IMR-90 (cell line): ENCODE measurements around the gene CD300LF. TPM values are rescaled to one million over a fixed set of nuclear protein-coding genes. Genes with fewer than 3 reads are reported as not detected.

Source experiments
- ATAC-seq: fragments of 200-7000 bp; cut with Tn5 transposase; 2 replicates; pipeline ENCODE4 v1.9.1; 2020; ENCODE audit warnings: low read depth, mild to moderate bottlenecking, moderate library complexity
- BruUV-seq: library from RNA; stranded (reverse); fragments of 400-500 nt; replicated peaks from 2 replicates; lab custom pipeline; 2021; lab: Mats Ljungman, UMichigan
- CTCF ChIA-PET: fragments of 300-600 bp; formaldehyde crosslinking; extraction: SDS; loops from one replicate; lab custom pipeline; 2021; ENCODE audit warnings: antibody characterized with exemption; lab: Yijun Ruan, JAX
- POLR2A ChIA-PET: fragments of 300-600 bp; sonication (Branson Sonifier 250); formaldehyde crosslinking; loops from one replicate; lab custom pipeline; 2022; ENCODE audit warnings: antibody characterized with exemption; ENCODE audit not compliant: unreplicated experiment; lab: Charles Lee
- DNase-seq: peaks from one replicate; pipeline ENCODE4 v3.0.0; 2013
- H2AFZ ChIP-seq: replicated peaks from 2 replicates; pipeline ENCODE3; 2013; ENCODE audit warnings: low read length, mild to moderate bottlenecking; ENCODE audit not compliant: poor library complexity
- H2AK5ac ChIP-seq: 2 replicates; pipeline ENCODE4 v1.6.1; 2013; ENCODE audit warnings: low read depth, low read length, inconsistent platforms
- H2AK9ac ChIP-seq: replicated peaks from 2 replicates; pipeline ENCODE3; 2013; ENCODE audit warnings: mild to moderate bottlenecking, low read depth, low read length, moderate library complexity; ENCODE audit not compliant: poor library complexity
- H2BK120ac ChIP-seq: 2 replicates; pipeline ENCODE4 v1.6.1; 2013; ENCODE audit warnings: low read depth, low read length, inconsistent platforms
- H2BK15ac ChIP-seq: 3 replicates; pipeline ENCODE4 v1.6.1; 2013; ENCODE audit warnings: low read depth, low read length, inconsistent platforms
- H2BK20ac ChIP-seq: 2 replicates; pipeline ENCODE4 v1.6.1; 2013; ENCODE audit warnings: low read depth, mild to moderate bottlenecking, inconsistent platforms, low read length, moderate library complexity
- H2BK5ac ChIP-seq: 2 replicates; pipeline ENCODE4 v1.6.1; 2013; ENCODE audit warnings: mild to moderate bottlenecking, low read depth, low read length, inconsistent platforms; ENCODE audit not compliant: poor library complexity, severe bottlenecking
- H3K14ac ChIP-seq: replicated peaks from 2 replicates; pipeline ENCODE4 v1.6.1; 2013; ENCODE audit warnings: low read depth, low read length, inconsistent platforms
- H3K18ac ChIP-seq: 2 replicates; pipeline ENCODE4 v1.6.1; 2013; ENCODE audit warnings: low read depth, low read length, control low read depth
- H3K23ac ChIP-seq: 2 replicates; pipeline ENCODE4 v1.6.1; 2013; ENCODE audit warnings: low read depth, low read length, inconsistent platforms
- H3K27ac ChIP-seq: 2 replicates; pipeline ENCODE4 v1.5.1; 2013; ENCODE audit warnings: mild to moderate bottlenecking, control low read depth, low read length; ENCODE audit not compliant: insufficient read depth
- H3K27me3 ChIP-seq: 2 replicates; pipeline ENCODE4 v1.6.1; 2013; ENCODE audit warnings: low read length; ENCODE audit not compliant: control insufficient read depth, insufficient read depth
- H3K36me3 ChIP-seq: 2 replicates; pipeline ENCODE4 v1.6.1; 2013; ENCODE audit warnings: low read length, mixed read lengths; ENCODE audit not compliant: control insufficient read depth, insufficient read depth
- H3K4ac ChIP-seq: 2 replicates; pipeline ENCODE4 v1.6.1; 2013; ENCODE audit warnings: low read depth, low read length, inconsistent platforms
- H3K4me1 ChIP-seq: 2 replicates; pipeline ENCODE4 v1.6.1; 2013; ENCODE audit warnings: low read length, mixed read lengths; ENCODE audit not compliant: control insufficient read depth, insufficient read depth
- H3K4me2 ChIP-seq: 2 replicates; pipeline ENCODE4 v1.6.1; 2013; ENCODE audit warnings: low read depth, mild to moderate bottlenecking, control low read depth, low read length, moderate library complexity
- H3K4me3 ChIP-seq: 2 replicates; pipeline ENCODE4 v1.5.1; 2013; ENCODE audit warnings: low read depth, mild to moderate bottlenecking, control low read depth, low read length, moderate library complexity; ENCODE audit not compliant: insufficient read depth
- H3K56ac ChIP-seq: 2 replicates; pipeline ENCODE4 v1.6.1; 2013; ENCODE audit warnings: low read length, inconsistent platforms; ENCODE audit not compliant: insufficient read depth; ENCODE audit errors: extremely low read depth
- H3K79me1 ChIP-seq, 2 experiments: 2 replicates each; pipeline ENCODE4 v1.6.1; 2013; ENCODE audit warnings: low read length in 2 of 2, inconsistent platforms in 1 of 2, low read depth in 1 of 2
- H3K9ac ChIP-seq: 2 replicates; pipeline ENCODE4 v1.6.1; 2013; ENCODE audit warnings: low read depth, low read length, control low read depth
- H3K9me1 ChIP-seq: 2 replicates; pipeline ENCODE4 v1.6.1; 2013; ENCODE audit warnings: low read length, inconsistent platforms; ENCODE audit not compliant: insufficient read depth
- H3K9me3 ChIP-seq: 2 replicates; pipeline ENCODE4 v1.6.1; 2013; ENCODE audit warnings: low read length; ENCODE audit not compliant: control insufficient read depth, insufficient read depth
- H4K20me1 ChIP-seq: 2 replicates; pipeline ENCODE4 v1.6.1; 2013; ENCODE audit warnings: low read length, inconsistent platforms; ENCODE audit not compliant: insufficient read depth
- H4K5ac ChIP-seq: 2 replicates; pipeline ENCODE4 v1.6.1; 2013; ENCODE audit warnings: mild to moderate bottlenecking, low read depth, low read length, control low read depth
- H4K8ac ChIP-seq, 2 experiments: 2 replicates each; pipeline ENCODE4 v1.6.1; 2013; ENCODE audit warnings: low read depth in 2 of 2, low read length in 2 of 2, control low read depth in 1 of 2, inconsistent platforms in 1 of 2
- H4K91ac ChIP-seq: 2 replicates; pipeline ENCODE4 v1.6.1; 2013; ENCODE audit warnings: low read depth, low read length, inconsistent platforms; ENCODE audit not compliant: insufficient read depth
- MAFK ChIP-seq: IDR thresholded peaks from 2 replicates; pipeline ENCODE4 v1.6.1; 2012; ENCODE audit warnings: low read depth, low read length, improper control_type of control experiment
- MAZ ChIP-seq: IDR thresholded peaks from 2 replicates; pipeline ENCODE4 v1.6.1; 2012; ENCODE audit warnings: low read depth, mild to moderate bottlenecking, low read length, improper control_type of control experiment, moderate library complexity, borderline replicate concordance
- MXI1 ChIP-seq: IDR thresholded peaks from 2 replicates; pipeline ENCODE4 v1.6.1; 2012; ENCODE audit warnings: low read depth, mild to moderate bottlenecking, low read length, moderate library complexity, borderline replicate concordance
- NFE2L2 ChIP-seq: fragments of 150-350 bp; IDR thresholded peaks from 2 replicates; pipeline ENCODE4 v1.6.1; 2016; ENCODE audit warnings: low read depth, mild to moderate bottlenecking, low read length
- POLR2A ChIP-seq: IDR thresholded peaks from 2 replicates; pipeline ENCODE4 v1.6.1; 2012; ENCODE audit warnings: mild to moderate bottlenecking, low read depth, low read length
- RAD21 ChIP-seq: IDR thresholded peaks from 2 replicates; pipeline ENCODE4 v1.6.1; 2012; ENCODE audit warnings: low read length, improper control_type of control experiment
- RFX5 ChIP-seq: IDR thresholded peaks from 2 replicates; pipeline ENCODE4 v1.8.0; 2012; ENCODE audit warnings: low read depth, mild to moderate bottlenecking, low read length, moderate library complexity
- WGBS, 2 experiments: methylation state at CpG; one replicate each; pipeline versions ENCODE4 v1.1.5 to v1.1.7; 2013; ENCODE audit warnings: missing lambda C conversion rate in 2 of 2; ENCODE audit not compliant: insufficient read length in 1 of 2; ENCODE audit errors: extremely low coverage in 2 of 2; 5-methylcytosine and 5-hydroxymethylcytosine counted together
- dilution Hi-C: fragments of 300-500 bp; cut with HindIII; formaldehyde crosslinking; loops from one replicate; pipeline ENCODE4 v1.14.3; 2018; ENCODE audit warnings: low sequenced_read_pairs; ENCODE audit not compliant: unreplicated experiment
- in situ Hi-C: fragments of 300-500 bp; cut with MboI; formaldehyde crosslinking; loops from 3 replicates; pipeline ENCODE4 v1.14.3; 2019; ENCODE audit warnings: low sequenced_read_pairs, inconsistent platforms, mixed read lengths
- intact Hi-C: fragments of 100-400 bp; cut with micrococcal nuclease; formaldehyde crosslinking; loops from 2 replicates; pipeline ENCODE4 v1.10.0; 2022
- polyA plus RNA-seq, 3 experiments: library from polyadenylated mRNA; depleted of rRNA; stranded (reverse); fragments of >200 nt; gene quantifications; 2 replicates each; pipeline ENCODE4 v1.2.3, GENCODE V29; 2012; ENCODE audit warnings: low replicate concordance in 1 of 3
- total RNA-seq: library from RNA; depleted of rRNA; stranded (reverse); fragments of >200 nt; gene quantifications from 2 replicates; pipeline ENCODE4 v1.2.3, GENCODE V29; 2012
- TF ChIP-seq, protein P1 (sequence below): fragments of 150-350 bp; IDR thresholded peaks from 2 replicates; pipeline ENCODE4 v1.6.1; 2017; ENCODE audit warnings: mild to moderate bottlenecking, antibody characterized with exemption, low read length, low read depth

CD300LF gene
- total and polyA plus RNA-seq, 2 of the 4 experiments (the other 2 are of a cell fraction) = not detected

GRCh38 chr17:74702116-74702871, 10.4 kb downstream of the CD300LF start:
- H2BK5ac ChIP-seq = no peak overlapping the region
- H4K91ac ChIP-seq = no peak overlapping the region
- no peaks in the 10 kb centered on the region for H3K79me1 ChIP-seq
- no peak overlapping the region for H3K27ac ChIP-seq
- H3K9me3 ChIP-seq = no peaks in the 10 kb centered on the region
- H2AFZ ChIP-seq = no peak overlapping the region
- no peak overlapping the region for H3K4me2 ChIP-seq
- H2BK120ac ChIP-seq = no peak overlapping the region
- no peak overlapping the region for H3K18ac ChIP-seq
- H3K4me1 ChIP-seq = no peaks in the 10 kb centered on the region
- H3K4me3 ChIP-seq = no peak overlapping the region
- H3K4ac ChIP-seq = no peak overlapping the region
- in situ Hi-C loops = no loop called here
- intact Hi-C loops = no loop called here
- TF ChIP-seq MAZ (no peak), MXI1 (no peak), MAFK (no peak), RAD21 (no peak), POLR2A (no peak), RFX5 (no peak), NFE2L2 (no peak)
- TF ChIP-seq, protein P1, sequence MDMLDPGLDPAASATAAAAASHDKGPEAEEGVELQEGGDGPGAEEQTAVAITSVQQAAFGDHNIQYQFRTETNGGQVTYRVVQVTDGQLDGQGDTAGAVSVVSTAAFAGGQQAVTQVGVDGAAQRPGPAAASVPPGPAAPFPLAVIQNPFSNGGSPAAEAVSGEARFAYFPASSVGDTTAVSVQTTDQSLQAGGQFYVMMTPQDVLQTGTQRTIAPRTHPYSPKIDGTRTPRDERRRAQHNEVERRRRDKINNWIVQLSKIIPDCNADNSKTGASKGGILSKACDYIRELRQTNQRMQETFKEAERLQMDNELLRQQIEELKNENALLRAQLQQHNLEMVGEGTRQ = no peak
- DNase-seq (no peak), ATAC-seq (no peak)
- H3K56ac ChIP-seq = no peak overlapping the region
- H4K8ac ChIP-seq = no peak overlapping the region
- no TSS peak for BruUV-seq
- dilution Hi-C loops = no loop called here
- no peak overlapping the region for H2BK20ac ChIP-seq
- no peaks in the 10 kb centered on the region; the same call in 1 of the 2 replicates for H4K20me1 ChIP-seq
- H3K27me3 ChIP-seq = no peaks in the 10 kb centered on the region
- no peak overlapping the region for H2BK15ac ChIP-seq
- no peak overlapping the region for H2AK5ac ChIP-seq
- no peaks in the 10 kb centered on the region; the same call in 1 of the 2 replicates for H3K9me1 ChIP-seq
- no peaks in the 10 kb centered on the region for H3K36me3 ChIP-seq
- 60% methylated on average over 1 of the region's 9 CpGs; no CpG with 5 or more reads in 1 of the 2 experiments for WGBS, 2 experiments
- H3K23ac ChIP-seq = no peak overlapping the region
- ChIA-PET POLR2A (no interaction called here), CTCF (interaction anchor here (0.6 kb wide), 1 partner anchor 127 kb away, joined by 5 read pairs; no protein-coding TSS in a partner anchor)
- H3K9ac ChIP-seq = no peak overlapping the region
- no peak overlapping the region for H2AK9ac ChIP-seq
- H4K5ac ChIP-seq = no peak overlapping the region
- no peak overlapping the region for H3K14ac ChIP-seq
